Stimulated activated CD4-positive, alpha-beta T cell treated with anti-CD3 and anti-CD28 coated beads, Interleukin-15, amount 100 ng/mL, for 48 hours (primary cell): ENCODE results near the gene FUT8.

Source experiments
- DNase-seq, 2 donors: peaks; one replicate each; pipeline ENCODE4 v3.0.0-alpha.2; 2020; ENCODE audit warnings: low read depth in 2 of 2

Gene FUT8

GRCh38 chr14:65412032-65412846, at the start of gene FUT8:
Gene FUT8 (plus strand): TSS chr14:65412730. CDS start chr14:65561564, 148,834 bp downstream.
- peak; percentile 93 for DNase-seq

GRCh38 chr14:65366802-65367565, 45.5 kb upstream of the FUT8 start:
- DNase-seq = no peak

GRCh38 chr14:65369560-65369959, 43.0 kb upstream of the FUT8 start:
- DNase-seq = peak in 1 of 2 donors; percentile 27

- no peak for DNase-seq
Observed at GRCh38 chr14:65370801-65371248, 41.7 kb upstream of the FUT8 start.

- no peak for DNase-seq
Observed at GRCh38 chr14:65371784-65372183, 40.7 kb upstream of the FUT8 start.

- DNase-seq = no peak
Observed at GRCh38 chr14:65373016-65373670, 39.4 kb upstream of the FUT8 start.

GRCh38 chr14:65373671-65374039, 38.9 kb upstream of the FUT8 start:
- DNase-seq = no peak

GRCh38 chr14:65377576-65377975, 35.0 kb upstream of the FUT8 start:
- DNase-seq = no peak

GRCh38 chr14:65382586-65382985, 29.9 kb upstream of the FUT8 start:
- no peak for DNase-seq

GRCh38 chr14:65387171-65387570, 25.4 kb upstream of the FUT8 start:
- DNase-seq = no peak

- DNase-seq = no peak
Observed at GRCh38 chr14:65387628-65388027, 24.9 kb upstream of the FUT8 start.

GRCh38 chr14:65392296-65392695, 20.2 kb upstream of the FUT8 start:
- no peak for DNase-seq

GRCh38 chr14:65396082-65396910, 16.2 kb upstream of the FUT8 start:
- no peak for DNase-seq

GRCh38 chr14:65403231-65403630, 9.3 kb upstream of the FUT8 start:
- no peak for DNase-seq

GRCh38 chr14:65408113-65408512, 4.4 kb upstream of the FUT8 start:
- DNase-seq = no peak

- DNase-seq = no peak
Observed at GRCh38 chr14:65410640-65411039, 1.9 kb upstream of the FUT8 start.

- DNase-seq = peak; percentile 66 to 70
Observed at GRCh38 chr14:65411656-65412031, 886 bp upstream of the FUT8 start.

GRCh38 chr14:65412856-65413738, 567 bp downstream of the FUT8 start:
- peak; percentile 11 to 48 for DNase-seq

- no peak for DNase-seq
Observed at GRCh38 chr14:65413739-65414045, 1.2 kb downstream of the FUT8 start.

GRCh38 chr14:65414961-65415589, 2.5 kb downstream of the FUT8 start:
- DNase-seq = no peak
